ENCODE measurements around the gene CTIF.

The CTIF gene

GRCh38 chr18:48762022-48762421 lies 223.2 kb downstream of the CTIF start:
- no peak for DNase-seq

GRCh38 chr18:48762836-48763718 lies 224.2 kb downstream of the CTIF start:
- DNase-seq, result no peak

GRCh38 chr18:48763719-48764100 lies 224.9 kb downstream of the CTIF start:
- no peak for DNase-seq

GRCh38 chr18:48765053-48765452 lies 226.2 kb downstream of the CTIF start:
- DNase-seq, result no peak

- no peak for DNase-seq
Observed at GRCh38 chr18:48766026-48766425, 227.2 kb downstream of the CTIF start.

GRCh38 chr18:48766487-48766886 lies 227.7 kb downstream of the CTIF start:
- no peak for DNase-seq

GRCh38 chr18:48767090-48767690 lies 228.4 kb downstream of the CTIF start:
- no peak for DNase-seq

GRCh38 chr18:48769006-48769636 lies 230.3 kb downstream of the CTIF start:
- no peak for DNase-seq

GRCh38 chr18:48770243-48770642 lies 231.4 kb downstream of the CTIF start:
- no peak for DNase-seq

- no peak for DNase-seq
Observed at GRCh38 chr18:48771641-48772375, 233.0 kb downstream of the CTIF start.

- DNase-seq, result no peak
Observed at GRCh38 chr18:48772457-48772856, 233.6 kb downstream of the CTIF start.

- no peak for DNase-seq
Observed at GRCh38 chr18:48773821-48774220, 235.0 kb downstream of the CTIF start.

GRCh38 chr18:48774941-48775340 lies 236.1 kb downstream of the CTIF start:
- DNase-seq, result no peak

GRCh38 chr18:48775372-48776155 lies 236.7 kb downstream of the CTIF start:
- DNase-seq, result no peak

GRCh38 chr18:48776156-48776555 lies 237.3 kb downstream of the CTIF start:
- no peak for DNase-seq

GRCh38 chr18:48776641-48777025 lies 237.8 kb downstream of the CTIF start:
- DNase-seq, result no peak

GRCh38 chr18:48777026-48777743 lies 238.4 kb downstream of the CTIF start:
- DNase-seq, result no peak

GRCh38 chr18:48777744-48778116 lies 238.9 kb downstream of the CTIF start:
- no peak for DNase-seq

- no peak for DNase-seq
Observed at GRCh38 chr18:48778344-48779011, 239.6 kb downstream of the CTIF start.

GRCh38 chr18:48779462-48779861 lies 240.6 kb downstream of the CTIF start:
- DNase-seq, result no peak

GRCh38 chr18:48780201-48780912 lies 241.5 kb downstream of the CTIF start:
- no peak for DNase-seq

All from NCI-H1436 treated with DMSO at 0.1 percent for 48 hours (cell line).